ENCODE data around the gene PRSS50.

GRCh38 chr3:46702246-46703012, 15.2 kb downstream of the PRSS50 start:
- TF ChIP-seq CTCF (IDR thresholded peaks at IDR 0.05; ENCODE audit: low read length) (no peak), EZH2 (optimal IDR thresholded peaks at IDR 0.05; ENCODE audit: low read depth, low read length) (no peak)
